Measurements from ENCODE around the gene SMIM21. TPM values are rescaled to one million over a fixed set of nuclear protein-coding genes. Genes with fewer than 3 reads are reported as not detected.

SMIM21 gene
- total and polyA plus RNA-seq, 2 of the 8 experiments (the other 6 are each of a cell fraction or from before 2014, with no cell fraction given): not detected

DNA sequence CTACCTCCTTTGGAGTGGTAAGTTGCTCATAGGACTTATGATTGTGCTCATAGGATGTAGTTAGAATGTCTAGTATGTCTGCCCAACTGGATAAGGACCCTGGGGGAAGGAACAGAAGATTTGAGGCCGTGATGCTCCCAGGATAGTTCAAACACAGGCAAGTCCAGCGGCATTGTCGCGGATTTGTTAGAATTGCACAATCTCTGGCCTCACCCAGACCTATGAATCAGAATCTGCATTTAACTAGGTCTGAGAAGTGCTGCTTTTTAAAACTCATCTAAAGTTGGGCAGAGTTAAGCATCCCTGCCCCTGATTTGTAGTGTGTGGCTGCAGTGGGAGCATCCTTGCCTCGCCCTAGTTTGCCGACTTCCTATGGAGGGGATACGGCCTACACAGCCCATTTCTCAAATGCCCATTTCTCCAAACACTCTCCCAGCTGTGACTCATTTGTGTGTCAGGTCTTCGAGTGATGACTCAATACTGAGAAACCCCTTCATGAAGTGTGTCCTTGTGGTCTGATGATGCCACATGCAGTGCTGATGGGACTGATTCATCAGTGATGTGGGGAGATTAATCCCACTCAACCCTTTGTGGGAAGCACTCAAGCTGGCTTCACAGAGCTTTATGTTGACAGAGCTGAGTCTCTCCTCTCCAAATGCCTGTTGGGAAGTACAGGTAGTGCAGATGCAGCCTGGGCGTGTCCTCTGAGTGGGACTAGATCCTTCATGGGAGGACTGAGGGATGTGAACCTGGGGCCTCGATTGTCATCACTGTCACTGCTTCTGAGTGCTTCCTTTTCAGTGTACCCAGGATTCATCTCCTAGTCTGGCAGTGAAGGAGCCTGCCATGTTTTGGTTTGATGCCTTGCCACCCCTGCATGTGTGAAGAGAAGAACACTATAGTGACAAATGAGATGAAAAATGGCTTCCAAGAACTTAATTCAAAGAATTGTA lies 18.7 kb downstream of the SMIM21 start (continued):
- no peak for TF ChIP-seq SP2 (IDR thresholded peaks at IDR 0.05; ENCODE audit: low read length)
- no peak for TF ChIP-seq YY1 (IDR thresholded peaks at IDR 0.05; ENCODE audit: low read depth, low read length)
